Measurements from ENCODE around the gene P2RX4.
"Not testable (repeated sequence)": the region's sequence is repeated elsewhere in the genome, so short reads cannot be mapped to it uniquely, and the experiment has no call there.

Gene P2RX4

GRCh38 chr12:121223292-121224285 lies 13.7 kb downstream of the P2RX4 start:
- Mint-ChIP-seq H3K36me3 (peaks cover 2% of the 10 kb centered on the region), H3K9me3 (ENCODE audit: low read depth) (no peaks in the 10 kb centered on the region), H3K4me1 (ENCODE audit: low read depth) (peaks cover 35% of the 10 kb centered on the region), H3K27ac (peak overlapping the region; percentile 84), H3K4me3 (no peak overlapping the region), H3K27me3 (no peaks in the 10 kb centered on the region)

- no peaks in the 10 kb centered on the region for H3K36me3 Mint-ChIP-seq
- peak overlapping the region; percentile 59 for H3K4me3 Mint-ChIP-seq
- no peaks in the 10 kb centered on the region for H3K27me3 Mint-ChIP-seq
- peaks cover 35% of the 10 kb centered on the region for H3K4me1 Mint-ChIP-seq (ENCODE audit: low read depth)
- peak overlapping the region; percentile 84 for H3K27ac Mint-ChIP-seq
- H3K9me3 Mint-ChIP-seq (ENCODE audit: low read depth): no peaks in the 10 kb centered on the region
These were observed 14.7 kb downstream of the P2RX4 start for GRCh38 chr12:121224591-121224990.

GRCh38 chr12:121226399-121226798 lies 16.5 kb downstream of the P2RX4 start:
- H3K27me3 Mint-ChIP-seq: no peaks in the 10 kb centered on the region
- peaks cover 1% of the 10 kb centered on the region for H3K36me3 Mint-ChIP-seq
- H3K4me3 Mint-ChIP-seq: no peak overlapping the region
- peaks cover 37% of the 10 kb centered on the region for H3K4me1 Mint-ChIP-seq (ENCODE audit: low read depth)
- H3K9me3 Mint-ChIP-seq (ENCODE audit: low read depth): no peaks in the 10 kb centered on the region
- peak overlapping the region; percentile 34 for H3K27ac Mint-ChIP-seq

GRCh38 chr12:121226871-121227270 lies 16.9 kb downstream of the P2RX4 start:
- not testable (repeated sequence) for H3K27me3 Mint-ChIP-seq; H3K27ac Mint-ChIP-seq; H3K9me3 Mint-ChIP-seq (ENCODE audit: low read depth); H3K36me3 Mint-ChIP-seq; H3K4me3 Mint-ChIP-seq
- peaks cover 39% of the 10 kb centered on the region for H3K4me1 Mint-ChIP-seq (ENCODE audit: low read depth)

- no peaks in the 10 kb centered on the region for H3K27me3 Mint-ChIP-seq
- H3K9me3 Mint-ChIP-seq (ENCODE audit: low read depth): no peaks in the 10 kb centered on the region
- H3K4me3 Mint-ChIP-seq: no peak overlapping the region
- no peak overlapping the region for H3K27ac Mint-ChIP-seq
- peaks cover 2% of the 10 kb centered on the region for H3K36me3 Mint-ChIP-seq
- peaks cover 39% of the 10 kb centered on the region for H3K4me1 Mint-ChIP-seq (ENCODE audit: low read depth)
These were observed 17.4 kb downstream of the P2RX4 start for GRCh38 chr12:121227294-121227693.

- H3K9me3 Mint-ChIP-seq (ENCODE audit: low read depth): no peaks in the 10 kb centered on the region
- H3K27me3 Mint-ChIP-seq: no peaks in the 10 kb centered on the region
- H3K4me1 Mint-ChIP-seq (ENCODE audit: low read depth): peaks cover 23% of the 10 kb centered on the region
- H3K27ac Mint-ChIP-seq: no peak overlapping the region
- H3K4me3 Mint-ChIP-seq: no peak overlapping the region
- peaks cover 2% of the 10 kb centered on the region for H3K36me3 Mint-ChIP-seq
These were observed 19.2 kb downstream of the P2RX4 start for GRCh38 chr12:121228919-121229665.

GRCh38 chr12:121229826-121230537 lies 20.1 kb downstream of the P2RX4 start:
- not testable (repeated sequence) for H3K27ac Mint-ChIP-seq; H3K27me3 Mint-ChIP-seq; H3K36me3 Mint-ChIP-seq; H3K9me3 Mint-ChIP-seq (ENCODE audit: low read depth); H3K4me3 Mint-ChIP-seq
- peaks cover 16% of the 10 kb centered on the region for H3K4me1 Mint-ChIP-seq (ENCODE audit: low read depth)

GRCh38 chr12:121230538-121230907 lies 20.6 kb downstream of the P2RX4 start:
- peaks cover 15% of the 10 kb centered on the region for H3K4me1 Mint-ChIP-seq (ENCODE audit: low read depth)
- no peaks in the 10 kb centered on the region for H3K27me3 Mint-ChIP-seq
- H3K4me3 Mint-ChIP-seq: no peak overlapping the region
- H3K36me3 Mint-ChIP-seq: peaks cover 2% of the 10 kb centered on the region
- H3K27ac Mint-ChIP-seq: no peak overlapping the region
- no peaks in the 10 kb centered on the region for H3K9me3 Mint-ChIP-seq (ENCODE audit: low read depth)

- no peak overlapping the region for H3K4me3 Mint-ChIP-seq
- H3K27me3 Mint-ChIP-seq: no peaks in the 10 kb centered on the region
- H3K4me1 Mint-ChIP-seq (ENCODE audit: low read depth): peaks cover 4% of the 10 kb centered on the region
- no peak overlapping the region for H3K27ac Mint-ChIP-seq
- no peaks in the 10 kb centered on the region for H3K9me3 Mint-ChIP-seq (ENCODE audit: low read depth)
- peaks cover 2% of the 10 kb centered on the region for H3K36me3 Mint-ChIP-seq
These were observed 22.2 kb downstream of the P2RX4 start for GRCh38 chr12:121232163-121232562.

- peaks cover 5% of the 10 kb centered on the region for H3K4me1 Mint-ChIP-seq (ENCODE audit: low read depth)
- H3K9me3 Mint-ChIP-seq (ENCODE audit: low read depth): no peaks in the 10 kb centered on the region
- H3K4me3 Mint-ChIP-seq: no peak overlapping the region
- H3K36me3 Mint-ChIP-seq: peaks cover 2% of the 10 kb centered on the region
- no peaks in the 10 kb centered on the region for H3K27me3 Mint-ChIP-seq
- no peak overlapping the region for H3K27ac Mint-ChIP-seq
These were observed 23.2 kb downstream of the P2RX4 start for GRCh38 chr12:121232977-121233627.

GRCh38 chr12:121233628-121234020 lies 23.7 kb downstream of the P2RX4 start:
- Mint-ChIP-seq H3K36me3 (peaks cover 2% of the 10 kb centered on the region), H3K9me3 (ENCODE audit: low read depth) (no peaks in the 10 kb centered on the region), H3K4me3 (no peak overlapping the region), H3K27me3 (no peaks in the 10 kb centered on the region), H3K4me1 (ENCODE audit: low read depth) (peaks cover 5% of the 10 kb centered on the region), H3K27ac (no peak overlapping the region)

- H3K36me3 Mint-ChIP-seq: no peaks in the 10 kb centered on the region
These were observed 26.8 kb downstream of the P2RX4 start for GRCh38 chr12:121236776-121237175.

GRCh38 chr12:121237415-121237814 lies 27.5 kb downstream of the P2RX4 start:
- H3K27me3 Mint-ChIP-seq: no peaks in the 10 kb centered on the region
- no peak overlapping the region for H3K27ac Mint-ChIP-seq
- H3K4me1 Mint-ChIP-seq (ENCODE audit: low read depth): peaks cover 35% of the 10 kb centered on the region
- no peaks in the 10 kb centered on the region for H3K36me3 Mint-ChIP-seq
- H3K9me3 Mint-ChIP-seq (ENCODE audit: low read depth): no peaks in the 10 kb centered on the region
- H3K4me3 Mint-ChIP-seq: no peak overlapping the region

More at GRCh38 chr12:121236776-121237175, 26.8 kb downstream of the P2RX4 start:
- Mint-ChIP-seq H3K27me3 (no peaks in the 10 kb centered on the region), H3K4me3 (no peak overlapping the region), H3K4me1 (ENCODE audit: low read depth) (peaks cover 32% of the 10 kb centered on the region), H3K27ac (no peak overlapping the region), H3K9me3 (ENCODE audit: low read depth) (no peaks in the 10 kb centered on the region)

- Mint-ChIP-seq H3K9me3 (ENCODE audit: low read depth) (no peaks in the 10 kb centered on the region), H3K27ac (no peak overlapping the region), H3K36me3 (no peaks in the 10 kb centered on the region), H3K27me3 (no peaks in the 10 kb centered on the region), H3K4me1 (ENCODE audit: low read depth) (peaks cover 35% of the 10 kb centered on the region), H3K4me3 (no peak overlapping the region)
These were observed 28.2 kb downstream of the P2RX4 start for GRCh38 chr12:121238086-121238485.
